MM.1S (cell line): ENCODE measurements around the gene SMYD1.

Experiments used
- EZH2 ChIP-seq: fragments of 300-600 bp; sonication (generic); optimal IDR thresholded peaks from 2 replicates; pipeline ENCODE3; 2017; ENCODE audit warnings: low read depth, mild to moderate bottlenecking, antibody characterized with exemption, low read length, mixed read lengths
- TF ChIP-seq, protein P1 (sequence below): fragments of 300-600 bp; sonication (generic); IDR thresholded peaks from 2 replicates; pipeline ENCODE4 v1.5.1; 2016; ENCODE audit warnings: antibody characterized with exemption, low read length, mixed read lengths

DNA sequence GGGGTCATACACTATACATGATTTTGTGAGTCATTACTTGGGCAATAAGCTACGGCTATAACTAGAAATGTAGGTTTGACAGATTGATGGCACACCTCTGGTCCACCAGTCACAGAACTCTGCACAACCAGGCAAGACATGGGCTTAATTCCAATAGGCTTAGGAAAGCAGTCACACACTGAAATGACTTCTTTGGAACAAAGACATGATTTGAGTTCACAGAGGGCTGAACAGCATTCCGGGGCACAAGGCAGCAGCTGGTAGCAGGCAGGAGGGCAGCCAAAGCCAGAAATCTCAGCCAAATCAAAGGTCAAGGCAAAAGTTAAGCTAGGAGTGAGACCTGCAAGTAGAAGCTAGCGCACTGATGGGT lies 32.8 kb downstream of the SMYD1 start:
- TF ChIP-seq, protein P1, sequence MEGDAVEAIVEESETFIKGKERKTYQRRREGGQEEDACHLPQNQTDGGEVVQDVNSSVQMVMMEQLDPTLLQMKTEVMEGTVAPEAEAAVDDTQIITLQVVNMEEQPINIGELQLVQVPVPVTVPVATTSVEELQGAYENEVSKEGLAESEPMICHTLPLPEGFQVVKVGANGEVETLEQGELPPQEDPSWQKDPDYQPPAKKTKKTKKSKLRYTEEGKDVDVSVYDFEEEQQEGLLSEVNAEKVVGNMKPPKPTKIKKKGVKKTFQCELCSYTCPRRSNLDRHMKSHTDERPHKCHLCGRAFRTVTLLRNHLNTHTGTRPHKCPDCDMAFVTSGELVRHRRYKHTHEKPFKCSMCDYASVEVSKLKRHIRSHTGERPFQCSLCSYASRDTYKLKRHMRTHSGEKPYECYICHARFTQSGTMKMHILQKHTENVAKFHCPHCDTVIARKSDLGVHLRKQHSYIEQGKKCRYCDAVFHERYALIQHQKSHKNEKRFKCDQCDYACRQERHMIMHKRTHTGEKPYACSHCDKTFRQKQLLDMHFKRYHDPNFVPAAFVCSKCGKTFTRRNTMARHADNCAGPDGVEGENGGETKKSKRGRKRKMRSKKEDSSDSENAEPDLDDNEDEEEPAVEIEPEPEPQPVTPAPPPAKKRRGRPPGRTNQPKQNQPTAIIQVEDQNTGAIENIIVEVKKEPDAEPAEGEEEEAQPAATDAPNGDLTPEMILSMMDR = no peak
- TF ChIP-seq EZH2 = no peak
